Measurements from ENCODE around the gene CLDN18. TPM values are rescaled to one million over a fixed set of nuclear protein-coding genes. Genes with fewer than 3 reads are reported as not detected.

CLDN18 gene
- total RNA-seq, 1 experiment from 2014 or later, result 0.17 TPM

GRCh38 chr3:138005627-138006026, 4.3 kb upstream of the CLDN18 start (continued):
- TF ChIP-seq TCF7L2 (IDR thresholded peaks at IDR 0.05; ENCODE audit: borderline replicate concordance, extremely low read depth, insufficient read depth, insufficient read length), result no peak
- TF ChIP-seq RAD21 (IDR thresholded peaks at IDR 0.05; ENCODE audit: low read depth), result no peak
- no peak for TF ChIP-seq ATF3 (IDR thresholded peaks at IDR 0.05)

GRCh38 chr3:138007898-138008297, 2.1 kb upstream of the CLDN18 start:
- TF ChIP-seq EZH2 (IDR thresholded peaks at IDR 0.05), result no peak
- no peak for TF ChIP-seq EZH2phosphoT487 (IDR thresholded peaks at IDR 0.05; ENCODE audit: borderline replicate concordance)
- TF ChIP-seq ZFX (IDR thresholded peaks at IDR 0.05), result no peak
- TF ChIP-seq POLR2A (IDR thresholded peaks at IDR 0.05; ENCODE audit: borderline replicate concordance, extremely low read depth, insufficient read depth, insufficient read length), result no peak
- no peak for TF ChIP-seq EGR1 (IDR thresholded peaks at IDR 0.05; ENCODE audit: low read depth)
- no peak for TF ChIP-seq FOSL1 (IDR thresholded peaks at IDR 0.05; ENCODE audit: low read depth)
- TF ChIP-seq ZNF274 (IDR thresholded peaks at IDR 0.05; ENCODE audit: low read depth, low read length), result no peak
- TF ChIP-seq POLR2AphosphoS5 (IDR thresholded peaks at IDR 0.05; ENCODE audit: low read depth, low read length), result no peak
- no peak for TF ChIP-seq CTCF (IDR thresholded peaks at IDR 0.05 in 2 of 3, conservative IDR thresholded peaks at IDR 0.05 in 1 of 3; ENCODE audit: borderline replicate concordance in 1 of 3, insufficient read depth in 1 of 3, low read depth in 2 of 3, low read length in 2 of 3)
- no peaks in the 10 kb centered on the region for H3K36me3 ChIP-seq (ENCODE audit: control insufficient read depth in 1 of 2, insufficient read depth in 2 of 2, low read length in 2 of 2)
- H2AFZ ChIP-seq (ENCODE audit: low read depth, low read length, poor library complexity, severe bottlenecking), result no peak overlapping the region
- H3K4me3 ChIP-seq (replicated peaks in 1 of 2; ENCODE audit: low read depth in 1 of 2, low read length in 2 of 2), result no peak overlapping the region
- ChIA-PET RAD21 (ENCODE audit: low non-redundant PET in 1 of 2, low total read pairs in 2 of 2, uncharacterized antibody in 2 of 2, unreplicated experiment in 2 of 2) (no interaction called here), POLR2A (no interaction called here), CTCF (no interaction called here)
- DNase-seq (ENCODE audit: low read depth, low spot score), result no peak
- no peaks in the 10 kb centered on the region for H3K79me2 ChIP-seq (ENCODE audit: insufficient read depth, low read length)
- intact Hi-C loops (cut with micrococcal nuclease), result no loop called here
- H3K27ac ChIP-seq (ENCODE audit: low read depth, low read length), result no peak overlapping the region
- BruUV-seq (replicated peaks), result no TSS peak
- H3K9ac ChIP-seq (ENCODE audit: low read length), result no peak overlapping the region
- no peaks in the 10 kb centered on the region for H3K9me2 ChIP-seq (ENCODE audit: insufficient read depth)
- no peak overlapping the region for H3K4me2 ChIP-seq (ENCODE audit: low read length)
- ATAC-seq, result no peak
- no peaks in the 10 kb centered on the region for H4K20me1 ChIP-seq (ENCODE audit: insufficient read depth)
- H3K4me1 ChIP-seq (ENCODE audit: control insufficient read depth in 1 of 2, insufficient read depth in 2 of 2, low read length in 2 of 2), result no peaks in the 10 kb centered on the region
- H3K27me3 ChIP-seq (ENCODE audit: insufficient read depth, low read length), result no peaks in the 10 kb centered on the region
- H3K9me3 ChIP-seq (ENCODE audit: control insufficient read depth in 1 of 2, insufficient read depth in 1 of 2, low read depth in 1 of 2, low read length in 2 of 2), result no peaks in the 10 kb centered on the region

Measured in HCT116 (cell line).